Loucy (cell line): ENCODE data around the gene TTBK1.

Experiments used
- H2AFZ ChIP-seq: fragments of 200-600 bp; sonication (generic); 2 replicates; pipeline ENCODE4 v1.6.0; 2016; ENCODE audit warnings: antibody characterized with exemption, mild to moderate bottlenecking, low read length, moderate library complexity
- H3F3A ChIP-seq: fragments of 200-600 bp; 2 replicates; pipeline ENCODE4 v1.6.0; 2016; ENCODE audit warnings: antibody characterized with exemption, low read depth, mild to moderate bottlenecking
- H3K27me3 ChIP-seq: fragments of 200-600 bp; sonication (generic); 2 replicates; pipeline ENCODE4 v1.6.1; 2014; ENCODE audit warnings: low read length, mild to moderate bottlenecking; ENCODE audit not compliant: insufficient read depth, poor library complexity, severe bottlenecking
- H3K36me3 ChIP-seq: fragments of 200-600 bp; sonication (generic); 2 replicates; pipeline ENCODE4 v1.6.1; 2016; ENCODE audit warnings: low read length; ENCODE audit not compliant: insufficient read depth
- H3K4me1 ChIP-seq: fragments of 200-600 bp; sonication (generic); 2 replicates; pipeline ENCODE4 v1.5.1; 2014; ENCODE audit warnings: low read length, mild to moderate bottlenecking; ENCODE audit not compliant: insufficient read depth, poor library complexity, severe bottlenecking
- H3K4me2 ChIP-seq: fragments of 200-600 bp; sonication (generic); 2 replicates; pipeline ENCODE4 v1.6.0; 2014; ENCODE audit warnings: antibody characterized with exemption, low read length, low read depth, mild to moderate bottlenecking; ENCODE audit not compliant: poor library complexity, severe bottlenecking
- H3K4me3 ChIP-seq: fragments of 200-600 bp; sonication (generic); 2 replicates; pipeline ENCODE4 v1.5.1; 2014; ENCODE audit warnings: low read length, mild to moderate bottlenecking, mixed read lengths; ENCODE audit not compliant: poor library complexity, severe bottlenecking
- H3K79me2 ChIP-seq: fragments of 200-600 bp; sonication (generic); 2 replicates; pipeline ENCODE4 v1.6.1; 2014; ENCODE audit warnings: low read length; ENCODE audit not compliant: insufficient read depth
- H3K9ac ChIP-seq: fragments of 200-600 bp; sonication (generic); 2 replicates; pipeline ENCODE4 v1.6.0; 2014; ENCODE audit warnings: mild to moderate bottlenecking, low read depth, low read length, moderate library complexity; ENCODE audit not compliant: poor library complexity, severe bottlenecking
- H3K9me2 ChIP-seq: fragments of 200-600 bp; sonication (generic); replicated peaks from 2 replicates; pipeline ENCODE4 v1.6.1; 2016; ENCODE audit warnings: low read depth, low read length, mixed read lengths
- H3K9me3 ChIP-seq: fragments of 200-600 bp; sonication (generic); 2 replicates; pipeline ENCODE4 v1.6.1; 2014; ENCODE audit warnings: mild to moderate bottlenecking, antibody characterized with exemption, low read length, low read depth; ENCODE audit not compliant: insufficient read depth
- H4K20me1 ChIP-seq: fragments of 200-600 bp; sonication (generic); 2 replicates; pipeline ENCODE4 v1.6.0; 2014; ENCODE audit warnings: antibody characterized with exemption, low read length, mild to moderate bottlenecking; ENCODE audit not compliant: insufficient read depth, poor library complexity, severe bottlenecking
- EZH2phosphoT487 ChIP-seq: fragments of 200-600 bp; IDR thresholded peaks from 2 replicates; pipeline ENCODE4 v1.6.1; 2018; ENCODE audit warnings: antibody characterized with exemption, mild to moderate bottlenecking, moderate library complexity, borderline replicate concordance
- TF ChIP-seq, protein P1 (sequence below): fragments of 200-600 bp; sonication (generic); conservative IDR thresholded peaks from 2 replicates; pipeline ENCODE4 v1.5.1; 2014; ENCODE audit warnings: mild to moderate bottlenecking, antibody characterized with exemption, low read length

TTBK1 gene

DNA sequence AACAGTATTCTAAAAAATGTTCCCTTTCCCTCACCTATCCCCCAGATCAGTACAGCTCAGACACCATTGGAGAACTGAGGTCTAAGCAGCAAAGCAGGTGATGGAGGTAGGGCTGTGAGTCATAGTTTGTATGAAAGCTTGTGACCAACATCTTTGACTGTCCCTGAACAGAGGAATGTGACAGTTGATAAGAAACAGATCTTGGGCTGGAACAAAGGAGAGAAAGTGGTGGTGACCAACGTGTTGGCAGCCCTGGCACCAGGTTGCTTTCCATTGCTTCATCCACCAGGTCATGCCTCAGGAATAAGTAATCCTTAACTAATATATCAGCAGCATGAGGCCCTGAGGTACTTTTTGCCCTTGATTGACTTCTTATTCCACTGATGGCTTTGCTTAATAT lies 85.2 kb downstream of the TTBK1 start:
- TF ChIP-seq, protein P1, sequence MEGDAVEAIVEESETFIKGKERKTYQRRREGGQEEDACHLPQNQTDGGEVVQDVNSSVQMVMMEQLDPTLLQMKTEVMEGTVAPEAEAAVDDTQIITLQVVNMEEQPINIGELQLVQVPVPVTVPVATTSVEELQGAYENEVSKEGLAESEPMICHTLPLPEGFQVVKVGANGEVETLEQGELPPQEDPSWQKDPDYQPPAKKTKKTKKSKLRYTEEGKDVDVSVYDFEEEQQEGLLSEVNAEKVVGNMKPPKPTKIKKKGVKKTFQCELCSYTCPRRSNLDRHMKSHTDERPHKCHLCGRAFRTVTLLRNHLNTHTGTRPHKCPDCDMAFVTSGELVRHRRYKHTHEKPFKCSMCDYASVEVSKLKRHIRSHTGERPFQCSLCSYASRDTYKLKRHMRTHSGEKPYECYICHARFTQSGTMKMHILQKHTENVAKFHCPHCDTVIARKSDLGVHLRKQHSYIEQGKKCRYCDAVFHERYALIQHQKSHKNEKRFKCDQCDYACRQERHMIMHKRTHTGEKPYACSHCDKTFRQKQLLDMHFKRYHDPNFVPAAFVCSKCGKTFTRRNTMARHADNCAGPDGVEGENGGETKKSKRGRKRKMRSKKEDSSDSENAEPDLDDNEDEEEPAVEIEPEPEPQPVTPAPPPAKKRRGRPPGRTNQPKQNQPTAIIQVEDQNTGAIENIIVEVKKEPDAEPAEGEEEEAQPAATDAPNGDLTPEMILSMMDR = no peak
- no peak for TF ChIP-seq EZH2phosphoT487
- Histone ChIP-seq H3K79me2 (no peaks in the 10 kb centered on the region), H3K4me3 (no peak overlapping the region), H4K20me1 (no peaks in the 10 kb centered on the region), H3K9ac (no peak overlapping the region), H2AFZ (no peak overlapping the region), H3K9me3 (no peaks in the 10 kb centered on the region), H3K9me2 (no peaks in the 10 kb centered on the region), H3K4me2 (no peak overlapping the region), H3K27me3 (no peaks in the 10 kb centered on the region), H3K4me1 (peaks cover 7% of the 10 kb centered on the region), H3F3A (no peaks in the 10 kb centered on the region), H3K36me3 (no peaks in the 10 kb centered on the region)

DNA sequence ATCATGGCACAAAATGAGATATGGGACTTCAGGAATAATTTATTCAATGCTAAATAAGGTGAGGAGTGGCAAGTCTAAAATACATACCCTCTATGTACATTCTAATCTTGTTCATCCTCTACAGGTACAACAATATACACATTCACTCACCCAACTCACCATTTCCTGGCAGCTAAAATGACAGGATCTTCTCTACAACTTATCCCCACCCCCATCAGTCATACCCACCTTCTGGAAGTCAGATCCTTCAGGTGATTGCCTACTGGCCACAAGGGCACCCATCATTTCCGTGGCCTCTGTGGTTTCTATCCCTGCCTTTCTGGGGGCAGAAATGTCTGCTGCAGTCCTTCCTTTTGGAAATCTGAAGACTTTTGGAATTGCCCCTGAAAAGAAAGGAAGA lies 88.2 kb downstream of the TTBK1 start:
- H3K27me3 ChIP-seq = no peaks in the 10 kb centered on the region
- H3F3A ChIP-seq = no peaks in the 10 kb centered on the region

DNA sequence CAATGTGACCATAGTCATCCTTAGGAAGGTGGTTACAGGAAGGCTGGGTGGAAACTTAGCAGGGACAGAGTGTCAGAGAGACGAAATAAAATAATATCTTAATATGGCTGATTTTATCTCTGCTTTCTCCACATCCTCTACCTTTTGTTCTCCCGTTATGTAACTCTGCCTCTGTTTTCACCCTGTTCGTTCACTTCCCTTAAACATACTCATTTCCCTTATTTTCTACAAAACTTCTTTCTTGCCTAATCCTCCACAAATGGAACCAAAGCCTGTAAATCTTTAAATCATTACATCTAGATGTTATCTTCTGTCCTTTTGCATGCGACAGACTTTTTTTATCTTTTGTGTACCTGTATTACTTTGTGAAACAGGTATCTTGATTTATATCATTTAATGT lies 88.6 kb downstream of the TTBK1 start:
- H3K9me3 ChIP-seq = no peaks in the 10 kb centered on the region
- no peaks in the 10 kb centered on the region for H3K79me2 ChIP-seq
- TF ChIP-seq EZH2phosphoT487 = no peak
- TF ChIP-seq, protein P1 = no peak
- no peak overlapping the region for H3K9ac ChIP-seq
- H3K36me3 ChIP-seq = peaks cover under 1% of the 10 kb centered on the region; the same call in 1 of the 2 replicates
- no peak overlapping the region for H2AFZ ChIP-seq
- H3K9me2 ChIP-seq = no peaks in the 10 kb centered on the region
- H3F3A ChIP-seq = no peaks in the 10 kb centered on the region
- no peaks in the 10 kb centered on the region for H4K20me1 ChIP-seq
- no peak overlapping the region for H3K4me2 ChIP-seq
- no peaks in the 10 kb centered on the region for H3K27me3 ChIP-seq
- peaks cover 7% of the 10 kb centered on the region for H3K4me1 ChIP-seq
- H3K4me3 ChIP-seq = no peak overlapping the region

More for the DNA sequence above, 88.2 kb downstream of the TTBK1 start:
- Histone ChIP-seq H3K36me3 (no peaks in the 10 kb centered on the region; the same call in 1 of the 2 replicates), H3K4me1 (peaks cover 7% of the 10 kb centered on the region), H2AFZ (no peak overlapping the region), H3K4me3 (no peak overlapping the region), H4K20me1 (no peaks in the 10 kb centered on the region), H3K9me2 (no peaks in the 10 kb centered on the region), H3K79me2 (no peaks in the 10 kb centered on the region), H3K9me3 (no peaks in the 10 kb centered on the region), H3K9ac (no peak overlapping the region), H3K4me2 (no peak overlapping the region)
- TF ChIP-seq EZH2phosphoT487 = no peak

DNA sequence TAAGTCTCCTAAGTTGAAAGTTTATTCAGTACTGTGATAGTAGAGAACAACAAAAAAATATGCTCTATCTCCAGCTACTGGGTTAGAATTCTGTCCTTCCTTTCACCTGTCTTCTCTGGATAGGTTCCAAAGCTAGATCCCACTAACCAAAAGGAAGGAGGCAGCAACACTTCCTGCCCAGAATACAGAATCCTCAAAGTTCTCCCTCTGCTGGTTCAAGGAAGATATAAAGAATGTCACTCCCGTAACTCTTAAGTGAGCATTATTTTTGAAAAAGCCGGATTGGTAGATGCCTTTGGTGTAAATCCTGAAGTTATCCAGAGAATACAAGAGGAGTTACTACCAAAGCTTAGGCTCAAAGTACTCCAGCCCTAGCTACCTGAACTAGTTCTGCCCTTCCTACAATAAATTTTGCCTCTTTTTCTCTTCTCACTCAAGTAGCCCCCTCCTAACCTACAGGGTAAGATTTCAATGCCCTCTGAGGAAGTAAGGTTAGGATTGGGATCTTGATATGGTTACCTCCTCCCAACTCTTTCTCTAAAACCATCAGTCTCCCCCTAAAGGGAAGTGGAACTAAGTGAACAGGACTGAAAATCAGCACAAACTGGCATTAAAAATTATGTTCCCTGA lies 91.3 kb downstream of the TTBK1 start:
- Histone ChIP-seq H3F3A (no peaks in the 10 kb centered on the region), H3K4me2 (no peak overlapping the region), H3K9me2 (no peaks in the 10 kb centered on the region), H3K4me3 (no peak overlapping the region), H3K79me2 (no peaks in the 10 kb centered on the region), H3K4me1 (peaks cover 7% of the 10 kb centered on the region), H3K36me3 (peaks cover 25% of the 10 kb centered on the region; the same call in 1 of the 2 replicates), H4K20me1 (no peaks in the 10 kb centered on the region), H3K27me3 (no peaks in the 10 kb centered on the region), H3K9ac (no peak overlapping the region), H2AFZ (no peak overlapping the region), H3K9me3 (no peaks in the 10 kb centered on the region)
- no peak for TF ChIP-seq EZH2phosphoT487
- TF ChIP-seq, protein P1 = peak; percentile 67
